ENCODE results near the gene GPALPP1.
"Not testable (repeated sequence)": the region's sequence is repeated elsewhere in the genome, so short reads cannot be mapped to it uniquely, and the experiment has no call there.

GPALPP1 gene

GRCh38 chr13:45063889-45064288 is 74.6 kb downstream of the GPALPP1 start:
- not testable (repeated sequence) for DNase-seq

- no peak for DNase-seq
These were observed 75.6 kb downstream of the GPALPP1 start for GRCh38 chr13:45064889-45065288.

DNA sequence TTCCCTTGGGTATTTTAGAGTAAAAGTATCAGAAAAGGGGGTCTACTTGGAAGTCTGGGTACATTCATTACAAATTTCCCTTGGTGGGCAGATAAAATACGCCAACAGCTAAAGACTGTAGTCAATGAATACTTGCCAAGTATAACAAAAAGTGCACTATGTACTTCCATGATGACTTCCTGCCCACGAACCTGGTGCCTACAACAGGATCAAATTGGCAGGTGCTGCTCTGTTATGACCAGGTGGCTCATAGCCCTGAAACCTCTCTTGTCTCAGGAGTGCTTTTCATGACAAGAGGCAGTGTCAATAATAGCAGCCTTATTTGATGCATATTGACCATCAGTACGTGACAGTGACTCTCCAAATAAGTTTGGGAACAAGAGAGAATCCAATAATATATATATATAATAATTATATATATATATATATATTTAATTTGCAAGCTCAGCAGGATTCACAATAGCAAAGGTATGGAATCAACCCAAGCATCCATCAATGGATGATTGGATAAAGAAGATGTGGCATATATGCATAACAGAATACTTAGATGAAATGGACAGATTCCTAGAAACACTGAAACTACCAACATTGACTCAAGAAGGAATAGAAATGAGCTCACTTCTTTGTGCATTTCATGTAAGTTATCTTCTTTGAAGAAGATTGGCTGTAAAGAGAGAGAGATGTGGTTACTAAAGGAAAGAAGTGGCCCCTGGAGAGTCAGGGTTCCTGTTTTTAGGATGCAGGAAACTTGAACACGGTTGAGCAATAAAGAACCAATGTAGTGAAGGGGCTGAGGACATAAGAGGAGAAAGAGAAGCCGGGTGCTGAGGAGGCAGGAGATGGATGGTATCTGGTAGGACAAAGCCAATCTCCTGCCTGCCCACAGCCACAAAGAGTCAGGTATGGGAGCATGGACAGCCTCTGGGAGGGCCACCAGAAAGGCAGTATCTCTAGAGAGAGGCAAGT is 79.0 kb downstream of the GPALPP1 start:
- no peak for DNase-seq

DNA sequence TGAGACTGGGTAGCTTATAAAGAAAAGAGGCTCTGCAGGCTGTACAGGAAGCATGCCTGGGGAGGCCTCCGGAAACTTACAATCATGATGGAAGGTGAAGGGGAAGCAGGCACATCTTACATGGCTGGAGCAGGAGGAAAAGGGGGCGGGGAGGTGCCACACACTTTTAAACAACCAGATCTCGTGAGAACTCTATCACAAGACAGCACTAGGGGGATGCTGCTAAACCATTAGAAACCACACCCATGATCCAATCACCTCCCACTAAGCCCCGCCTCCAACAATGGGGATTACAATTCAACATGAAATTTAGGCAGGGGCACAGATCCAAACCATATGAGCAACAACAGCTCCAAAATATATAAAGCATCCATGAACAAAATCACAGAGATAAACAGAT is 84.5 kb downstream of the GPALPP1 start:
- no peak for DNase-seq

DNA sequence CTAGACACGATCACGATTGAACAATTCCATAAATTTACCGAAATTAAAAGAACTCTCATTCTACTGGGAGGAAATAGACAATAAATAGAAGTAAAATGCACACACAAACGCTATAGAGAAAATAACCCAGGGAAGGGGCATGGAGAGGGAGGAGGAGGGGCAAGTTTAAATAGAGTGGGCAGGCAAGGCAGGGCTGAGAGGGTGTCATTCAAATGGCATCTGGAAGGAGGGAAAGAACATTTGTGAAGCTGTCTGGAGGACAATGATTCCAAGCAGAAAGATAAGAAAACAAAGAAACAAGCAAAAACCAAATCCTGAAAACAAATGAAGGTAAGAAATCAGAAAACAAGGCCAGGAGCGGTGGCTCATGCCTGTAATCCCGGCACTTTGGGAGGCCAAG is 85.4 kb downstream of the GPALPP1 start:
- DNase-seq, result no peak

DNA sequence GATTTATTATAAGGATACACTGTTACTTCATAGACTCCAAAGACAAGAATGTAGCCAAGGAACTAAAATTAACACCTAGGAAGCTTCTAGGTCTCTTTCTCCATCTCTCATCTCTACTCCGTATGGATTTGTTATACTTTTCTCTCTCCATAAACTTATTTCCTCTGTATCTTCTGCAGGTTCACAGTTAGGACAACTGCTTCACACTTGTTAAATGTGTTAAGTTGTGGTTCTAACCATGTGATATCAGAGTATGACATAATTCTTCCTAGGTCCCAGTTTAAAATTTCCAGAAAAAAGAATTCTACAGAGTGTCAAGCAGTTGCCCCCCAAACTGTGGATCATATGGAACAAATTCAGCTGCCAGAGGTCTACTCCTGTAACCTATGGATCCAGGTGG is 88.7 kb downstream of the GPALPP1 start:
- DNase-seq, result no peak

Data from stimulated activated CD4-positive, alpha-beta T cell treated with anti-CD3 and anti-CD28 coated beads, Interleukin-2, amount 100 ng/mL, for 24 hours (primary cell).